HG02840 (cell line): ENCODE data around the gene CACNA1C.

Experiments
- ATAC-seq: cut with Tn5 transposase; IDR thresholded peaks from one replicate; pipeline ENCODE4 v1.9.1; 2021; ENCODE audit warnings: mild to moderate bottlenecking, moderate library complexity, moderate number of reproducible peaks; ENCODE audit not compliant: unreplicated experiment, low FRiP score

The CACNA1C gene

GRCh38 chr12:2165021-2165420 is 112.2 kb downstream of the CACNA1C start:
- ATAC-seq: no peak

GRCh38 chr12:2165927-2166326 is 113.1 kb downstream of the CACNA1C start:
- no peak for ATAC-seq

- ATAC-seq: no peak
Observed at GRCh38 chr12:2166696-2167095, 113.9 kb downstream of the CACNA1C start.

GRCh38 chr12:2167231-2167630 is 114.4 kb downstream of the CACNA1C start:
- no peak for ATAC-seq

GRCh38 chr12:2168808-2169207 is 116.0 kb downstream of the CACNA1C start:
- ATAC-seq: no peak

DNA sequence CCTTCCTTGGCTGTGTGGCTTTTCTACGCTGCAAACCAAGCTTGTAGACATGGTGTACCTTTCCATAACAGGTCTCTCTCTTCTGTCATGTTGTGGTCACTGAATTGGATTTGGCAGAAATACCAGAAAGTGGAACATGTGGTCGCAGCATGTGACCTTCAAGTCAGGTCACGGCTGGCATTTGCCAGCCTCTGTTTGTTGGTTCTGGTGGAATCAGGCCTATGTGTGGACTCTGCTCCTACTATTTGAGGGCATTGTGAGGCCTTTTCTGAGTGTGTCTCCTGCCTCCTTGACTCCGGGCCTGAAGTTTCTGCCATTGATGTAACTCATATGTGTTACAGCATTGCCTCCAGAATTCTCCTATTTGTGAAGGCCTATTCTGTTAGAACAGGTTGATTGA is 116.7 kb downstream of the CACNA1C start:
- no peak for ATAC-seq

DNA sequence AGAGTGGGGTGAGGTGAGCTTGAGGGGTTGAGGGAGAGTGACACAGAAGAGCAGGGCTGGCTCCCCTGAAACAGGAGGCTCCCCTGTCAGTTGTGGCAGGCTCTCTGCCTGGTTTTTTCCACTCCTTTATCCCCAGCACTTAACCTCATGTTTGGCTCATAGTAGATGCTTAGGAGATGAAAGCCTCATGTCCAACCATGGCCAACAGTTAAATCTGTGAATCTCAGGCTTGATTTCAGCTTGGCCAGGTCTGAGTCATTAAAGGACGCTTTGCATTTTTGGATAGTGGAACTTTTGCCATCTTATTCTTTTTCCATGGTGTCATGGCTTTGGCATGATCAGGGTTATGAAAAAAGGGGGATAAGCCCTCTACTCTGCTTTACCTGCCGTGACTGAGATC is 117.2 kb downstream of the CACNA1C start:
- ATAC-seq: no peak

- no peak for ATAC-seq
Observed at GRCh38 chr12:2170376-2170775, 117.6 kb downstream of the CACNA1C start.

DNA sequence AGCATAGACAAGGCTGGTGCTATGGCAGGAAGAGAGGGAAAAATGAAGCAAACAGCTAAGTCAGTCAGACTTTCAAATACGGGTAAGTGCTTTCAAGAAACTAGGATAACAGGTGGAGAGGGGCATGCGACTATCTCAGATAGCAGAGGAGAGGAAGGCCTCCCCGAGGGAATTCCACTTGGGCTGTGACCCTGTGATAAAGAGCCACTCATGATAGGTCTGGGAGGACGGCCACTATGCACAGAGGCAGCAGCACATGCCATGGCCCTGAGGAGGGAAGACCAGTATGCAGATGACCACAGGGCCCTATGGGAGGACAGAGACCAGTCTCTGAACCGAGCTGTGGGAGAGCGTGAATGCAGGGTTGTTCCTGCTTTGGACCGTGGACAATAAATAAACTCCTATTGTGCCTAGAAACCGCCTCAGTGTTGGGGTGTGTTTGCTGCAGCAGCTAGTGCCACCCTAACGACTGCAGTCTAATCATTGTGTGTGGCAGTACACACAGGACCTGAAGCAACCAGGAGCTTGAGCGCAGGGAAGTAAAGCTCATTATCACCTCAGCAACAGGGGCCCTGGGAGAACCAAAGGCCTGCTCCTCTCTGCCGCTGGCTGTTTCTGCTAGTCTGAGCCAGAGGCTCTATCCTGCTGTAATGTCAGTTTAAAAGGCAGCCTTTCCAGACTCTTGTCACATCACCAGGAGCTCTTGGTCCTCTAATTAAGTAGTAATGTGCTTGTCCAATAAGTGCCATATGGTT is 119.1 kb downstream of the CACNA1C start:
- ATAC-seq: no peak

DNA sequence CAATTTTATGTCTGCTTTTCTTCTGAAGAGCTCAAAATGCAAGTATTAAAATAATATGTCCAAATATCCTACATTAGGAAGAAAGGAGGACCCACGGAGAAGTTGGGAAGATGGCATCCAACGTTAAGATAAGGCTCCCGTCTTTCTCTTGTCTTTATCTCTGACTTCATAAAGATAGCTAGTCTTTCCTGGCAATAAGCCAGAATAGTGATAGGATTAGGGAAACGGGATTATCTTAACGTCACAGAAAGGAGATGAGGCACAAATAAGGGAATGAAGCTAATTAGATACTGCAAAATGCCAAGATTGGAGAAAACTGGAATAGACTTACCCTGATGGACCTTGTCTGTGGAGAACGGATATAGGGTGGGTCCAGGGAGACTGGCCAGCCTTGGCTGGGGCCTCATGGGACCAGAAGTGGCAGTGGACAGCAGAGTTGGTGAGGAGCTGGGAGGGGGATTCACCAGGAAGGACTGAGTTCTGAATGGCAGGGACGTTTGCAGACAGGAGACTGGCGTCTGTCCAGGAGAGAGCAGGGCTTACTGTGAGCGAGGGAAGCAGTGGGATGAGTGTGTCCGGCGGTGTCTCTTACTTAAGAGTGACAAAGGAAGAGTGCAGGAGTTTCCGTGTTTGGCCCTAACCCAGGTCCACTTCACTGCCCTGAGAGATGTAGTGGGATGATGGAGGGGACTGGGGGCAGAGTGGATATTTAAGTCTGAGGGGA is 119.9 kb downstream of the CACNA1C start:
- ATAC-seq: no peak

- no peak for ATAC-seq
Observed at GRCh38 chr12:2173971-2174370, 121.2 kb downstream of the CACNA1C start.

GRCh38 chr12:2177003-2177402 is 124.2 kb downstream of the CACNA1C start:
- no peak for ATAC-seq

- no peak for ATAC-seq
Observed at GRCh38 chr12:2177751-2178150, 125.0 kb downstream of the CACNA1C start.

GRCh38 chr12:2179058-2179457 is 126.3 kb downstream of the CACNA1C start:
- ATAC-seq: no peak

DNA sequence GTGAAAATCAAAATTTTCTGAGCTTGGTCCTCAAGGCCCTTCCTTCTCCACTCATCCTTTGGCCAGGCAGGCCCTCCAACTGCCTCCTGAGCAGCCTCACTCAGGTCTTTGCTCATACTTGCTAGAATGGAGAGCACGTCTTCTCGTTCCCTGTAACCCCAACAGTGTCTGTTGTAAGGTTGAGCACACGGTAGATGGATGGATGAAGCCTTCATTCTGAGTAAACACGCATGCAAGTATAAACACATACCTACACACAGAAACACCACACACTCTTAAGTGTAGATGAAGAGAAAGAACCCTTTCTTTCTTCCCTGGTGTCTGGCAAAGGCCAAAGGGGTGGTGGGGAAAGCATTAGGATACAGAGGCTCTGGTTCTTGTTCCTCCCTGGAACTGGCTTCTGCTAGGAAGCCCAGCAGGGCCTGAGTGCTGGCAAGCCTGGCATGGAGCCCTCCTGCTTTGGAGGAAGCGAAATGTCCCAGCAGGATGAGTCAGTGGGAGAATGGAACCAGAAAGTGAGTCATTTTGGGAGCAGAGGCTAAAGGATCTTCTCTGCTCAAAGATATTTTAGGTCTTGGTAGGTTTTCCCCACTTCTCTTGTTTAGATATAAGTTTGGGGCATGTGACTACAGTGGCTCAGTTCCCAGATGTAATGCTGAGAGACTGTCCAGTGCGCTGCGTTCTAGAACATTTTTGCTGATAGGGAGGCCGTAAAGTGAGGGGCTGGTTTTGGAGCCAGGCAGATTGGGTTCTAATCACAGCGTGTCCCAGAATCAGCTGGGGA is 127.4 kb downstream of the CACNA1C start:
- no peak for ATAC-seq

DNA sequence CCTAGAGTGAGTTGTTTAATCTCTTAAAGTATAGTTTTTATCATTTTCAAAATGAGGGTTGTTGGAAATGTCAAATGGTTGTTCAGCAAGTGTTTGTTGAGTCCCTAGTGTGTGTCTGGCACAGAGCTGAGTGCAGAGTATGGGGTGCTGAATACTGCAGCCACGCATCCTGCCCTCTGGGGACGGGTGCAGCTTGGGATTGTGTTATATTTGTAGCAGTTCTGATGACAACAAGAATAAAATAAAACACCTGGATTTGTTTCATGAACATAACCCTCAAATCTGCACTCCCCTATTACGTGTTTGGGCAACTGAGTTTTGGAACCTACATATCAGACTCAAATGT is 127.9 kb downstream of the CACNA1C start:
- ATAC-seq: no peak

- ATAC-seq: no peak
Observed at GRCh38 chr12:2183556-2184541, 131.1 kb downstream of the CACNA1C start.

- no peak for ATAC-seq
Observed at GRCh38 chr12:2185751-2186341, 133.1 kb downstream of the CACNA1C start.

GRCh38 chr12:2187195-2187945 is 134.6 kb downstream of the CACNA1C start:
- no peak for ATAC-seq
